Upper lobe of left lung (tissue), 4 donors: ENCODE data around the gene GRM5.

ENCODE experiments used
- CTCF ChIP-seq, 6 experiments: fragments of 450-650 bp in 4 of 6; fragments of 200-600 bp in 2 of 6; sonication (generic) in 2 of 6; IDR thresholded peaks; one replicate each; pipeline ENCODE4 v1.5.1; 2016 to 2019; ENCODE audit warnings: antibody characterized with exemption in 6 of 6
- POLR2A ChIP-seq, 4 donors: fragments of 450-650 bp; IDR thresholded peaks; one replicate each; pipeline ENCODE4 v1.5.1; 2016 to 2017; ENCODE audit warnings: antibody characterized with exemption in 4 of 4, mild to moderate bottlenecking in 2 of 4

- TF ChIP-seq CTCF (IDR thresholded peaks at IDR 0.05), result no peak
- TF ChIP-seq POLR2A (IDR thresholded peaks at IDR 0.05), result no peak
Measured at GRCh38 chr11:88807349-88807748, 258.4 kb downstream of the GRM5 start.
